Measurements from ENCODE around the gene MSI2.

GRCh38 chr17:57459286-57459915 is 203.1 kb downstream of the MSI2 start:
- TF ChIP-seq CTCF (IDR thresholded peaks at IDR 0.05) (no peak), POLR2A (IDR thresholded peaks at IDR 0.05) (no peak), POLR2AphosphoS5 (IDR thresholded peaks at IDR 0.05) (no peak)

Data from gastroesophageal sphincter (tissue), 3 donors.